ENCODE data around the gene HELB.

The HELB gene

GRCh38 chr12:66380769-66381535, 78.7 kb downstream of the HELB start:
- Mint-ChIP-seq H3K36me3 (ENCODE audit: low read depth) (peaks cover 35% of the 10 kb centered on the region), H3K27me3 (ENCODE audit: low read depth) (no peaks in the 10 kb centered on the region), H3K4me1 (no peaks in the 10 kb centered on the region), H3K27ac (no peak overlapping the region), H3K4me3 (no peak overlapping the region), H3K9me3 (no peaks in the 10 kb centered on the region)
- TF ChIP-seq, protein P1, sequence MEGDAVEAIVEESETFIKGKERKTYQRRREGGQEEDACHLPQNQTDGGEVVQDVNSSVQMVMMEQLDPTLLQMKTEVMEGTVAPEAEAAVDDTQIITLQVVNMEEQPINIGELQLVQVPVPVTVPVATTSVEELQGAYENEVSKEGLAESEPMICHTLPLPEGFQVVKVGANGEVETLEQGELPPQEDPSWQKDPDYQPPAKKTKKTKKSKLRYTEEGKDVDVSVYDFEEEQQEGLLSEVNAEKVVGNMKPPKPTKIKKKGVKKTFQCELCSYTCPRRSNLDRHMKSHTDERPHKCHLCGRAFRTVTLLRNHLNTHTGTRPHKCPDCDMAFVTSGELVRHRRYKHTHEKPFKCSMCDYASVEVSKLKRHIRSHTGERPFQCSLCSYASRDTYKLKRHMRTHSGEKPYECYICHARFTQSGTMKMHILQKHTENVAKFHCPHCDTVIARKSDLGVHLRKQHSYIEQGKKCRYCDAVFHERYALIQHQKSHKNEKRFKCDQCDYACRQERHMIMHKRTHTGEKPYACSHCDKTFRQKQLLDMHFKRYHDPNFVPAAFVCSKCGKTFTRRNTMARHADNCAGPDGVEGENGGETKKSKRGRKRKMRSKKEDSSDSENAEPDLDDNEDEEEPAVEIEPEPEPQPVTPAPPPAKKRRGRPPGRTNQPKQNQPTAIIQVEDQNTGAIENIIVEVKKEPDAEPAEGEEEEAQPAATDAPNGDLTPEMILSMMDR (IDR thresholded peaks at IDR 0.05; ENCODE audit: unreplicated experiment in 3 of 3): no peak

GRCh38 chr12:66387117-66387516, 84.8 kb downstream of the HELB start:
- Mint-ChIP-seq H3K27ac (no peak overlapping the region), H3K4me3 (no peak overlapping the region), H3K36me3 (ENCODE audit: low read depth) (peaks cover 44% of the 10 kb centered on the region), H3K4me1 (no peaks in the 10 kb centered on the region), H3K27me3 (ENCODE audit: low read depth) (no peaks in the 10 kb centered on the region), H3K9me3 (no peaks in the 10 kb centered on the region)
- TF ChIP-seq, protein P1 (IDR thresholded peaks at IDR 0.05; ENCODE audit: unreplicated experiment in 3 of 3): no peak
